ENCODE results near the gene IGF1R. TPM values are rescaled to one million over a fixed set of nuclear protein-coding genes. Genes with fewer than 3 reads are reported as not detected.

Gene IGF1R
- total and polyA plus RNA-seq, 7 donors = 1.2 to 130 (median 39.6) TPM

GRCh38 chr15:98866511-98866910, 218.2 kb downstream of the IGF1R start:
- 40 to 56% methylated on average over 11 of the region's 11 CpGs for WGBS, 2 donors
- Histone ChIP-seq H3K27me3 (no peaks in the 10 kb centered on the region), H3K9me3 (no peaks in the 10 kb centered on the region), H3K4me3 (peak overlapping the region in 3 of 4 donors; percentile 47 to 49 (median 48)), H3K36me3 (no peaks in the 10 kb centered on the region), H3K4me1 (peaks cover 0 to 62% (median 50%) of the 10 kb centered on the region in 4 donors), H3K27ac (peak overlapping the region; percentile 56 to 79 (median 76))
- TF ChIP-seq POLR2AphosphoS5 (IDR thresholded peaks at IDR 0.05) = peak in 2 of 4 donors; percentile 16 to 29
- no peak for TF ChIP-seq POLR2A (IDR thresholded peaks at IDR 0.05)
- intact Hi-C loops (cut with DNase I) = no loop called here
- DNase-seq = no peak

GRCh38 chr15:98868564-98868963, 220.2 kb downstream of the IGF1R start:
- no peak for DNase-seq
- H3K27me3 ChIP-seq = no peaks in the 10 kb centered on the region
- peak overlapping the region in 2 of 4 donors; percentile 34 to 44 for H3K27ac ChIP-seq
- intact Hi-C loops (cut with DNase I) = no loop called here
- peaks cover 0 to 59% (median 45%) of the 10 kb centered on the region in 4 donors for H3K4me1 ChIP-seq
- H3K4me3 ChIP-seq = no peak overlapping the region
- 89 to 90% methylated on average over 6 of the region's 6 CpGs for WGBS, 2 donors
- no peaks in the 10 kb centered on the region for H3K9me3 ChIP-seq
- TF ChIP-seq POLR2AphosphoS5 (IDR thresholded peaks at IDR 0.05) = no peak
- no peak for TF ChIP-seq CTCF (IDR thresholded peaks at IDR 0.05)
- no peak for TF ChIP-seq EP300 (IDR thresholded peaks at IDR 0.05)
- TF ChIP-seq POLR2A (IDR thresholded peaks at IDR 0.05) = no peak
- no peaks in the 10 kb centered on the region for H3K36me3 ChIP-seq

GRCh38 chr15:98870788-98871187, 222.4 kb downstream of the IGF1R start:
- Histone ChIP-seq H3K36me3 (no peaks in the 10 kb centered on the region), H3K4me1 (peaks cover 0 to 63% (median 51%) of the 10 kb centered on the region in 4 donors), H3K27ac (no peak overlapping the region), H3K27me3 (no peaks in the 10 kb centered on the region), H3K9me3 (no peaks in the 10 kb centered on the region), H3K4me3 (no peak overlapping the region)
- intact Hi-C loops (cut with DNase I) = no loop called here
- WGBS, 2 donors = 96 to 98% methylated on average over 6 of the region's 6 CpGs
- no peak for DNase-seq
- no peak for TF ChIP-seq EP300 (IDR thresholded peaks at IDR 0.05)
- no peak for TF ChIP-seq POLR2A (IDR thresholded peaks at IDR 0.05)
- TF ChIP-seq POLR2AphosphoS5 (IDR thresholded peaks at IDR 0.05) = no peak
- no peak for TF ChIP-seq CTCF (IDR thresholded peaks at IDR 0.05)

- WGBS, 2 donors = 83 to 90% methylated on average over 3 of the region's 3 CpGs
- H3K27ac ChIP-seq = peak overlapping the region in 2 of 4 donors; percentile 5 to 85
Observed at GRCh38 chr15:98872774-98873173, 224.4 kb downstream of the IGF1R start.

More at GRCh38 chr15:98872774-98873173, 224.4 kb downstream of the IGF1R start:
- no peaks in the 10 kb centered on the region for H3K9me3 ChIP-seq
- H3K4me1 ChIP-seq = peaks cover 0 to 70% (median 63%) of the 10 kb centered on the region in 4 donors
- no peaks in the 10 kb centered on the region for H3K36me3 ChIP-seq
- DNase-seq = no peak
- intact Hi-C loops (cut with DNase I) = no loop called here
- no peak for TF ChIP-seq POLR2A (IDR thresholded peaks at IDR 0.05)
- no peak for TF ChIP-seq POLR2AphosphoS5 (IDR thresholded peaks at IDR 0.05)
- no peak for TF ChIP-seq EP300 (IDR thresholded peaks at IDR 0.05)
- TF ChIP-seq CTCF (IDR thresholded peaks at IDR 0.05) = no peak
- H3K27me3 ChIP-seq = no peaks in the 10 kb centered on the region
- H3K4me3 ChIP-seq = no peak overlapping the region
